Glomerular visceral epithelial cell (primary cell): ENCODE results near the gene GNAI3.

Experiments used
- DNase-seq: peaks from one replicate; pipeline ENCODE4 v3.0.0-alpha.2; 2016; ENCODE audit errors: extremely low spot score

The GNAI3 gene

GRCh38 chr1:109546311-109547109 is 1.9 kb upstream of the GNAI3 start:
- DNase-seq: peak; percentile 87

GRCh38 chr1:109547463-109548320 is 723 bp upstream of the GNAI3 start:
- DNase-seq: no peak

DNA sequence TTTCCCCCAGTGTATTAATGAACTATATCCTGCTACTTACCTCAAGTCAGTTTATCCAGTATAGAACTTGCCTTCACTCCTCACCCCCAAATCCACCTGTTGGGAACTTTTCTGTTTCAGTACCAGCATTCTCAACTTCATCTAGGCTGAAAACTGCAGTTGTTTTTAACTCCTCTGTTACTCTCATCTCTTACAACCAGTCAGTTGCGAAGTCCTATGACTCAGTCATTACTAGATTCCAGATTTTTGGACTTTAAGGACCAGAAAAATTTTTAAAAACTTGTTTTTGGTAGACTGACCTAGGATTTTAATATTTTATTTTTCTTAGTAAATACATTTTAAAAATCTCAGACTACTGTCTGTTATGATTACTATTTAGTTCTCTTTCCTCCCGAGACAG is 8.1 kb downstream of the GNAI3 start:
- DNase-seq: no peak

GRCh38 chr1:109557520-109557919 is 9.1 kb downstream of the GNAI3 start:
- DNase-seq: no peak

GRCh38 chr1:109559995-109560394 is 11.6 kb downstream of the GNAI3 start:
- no peak for DNase-seq

DNA sequence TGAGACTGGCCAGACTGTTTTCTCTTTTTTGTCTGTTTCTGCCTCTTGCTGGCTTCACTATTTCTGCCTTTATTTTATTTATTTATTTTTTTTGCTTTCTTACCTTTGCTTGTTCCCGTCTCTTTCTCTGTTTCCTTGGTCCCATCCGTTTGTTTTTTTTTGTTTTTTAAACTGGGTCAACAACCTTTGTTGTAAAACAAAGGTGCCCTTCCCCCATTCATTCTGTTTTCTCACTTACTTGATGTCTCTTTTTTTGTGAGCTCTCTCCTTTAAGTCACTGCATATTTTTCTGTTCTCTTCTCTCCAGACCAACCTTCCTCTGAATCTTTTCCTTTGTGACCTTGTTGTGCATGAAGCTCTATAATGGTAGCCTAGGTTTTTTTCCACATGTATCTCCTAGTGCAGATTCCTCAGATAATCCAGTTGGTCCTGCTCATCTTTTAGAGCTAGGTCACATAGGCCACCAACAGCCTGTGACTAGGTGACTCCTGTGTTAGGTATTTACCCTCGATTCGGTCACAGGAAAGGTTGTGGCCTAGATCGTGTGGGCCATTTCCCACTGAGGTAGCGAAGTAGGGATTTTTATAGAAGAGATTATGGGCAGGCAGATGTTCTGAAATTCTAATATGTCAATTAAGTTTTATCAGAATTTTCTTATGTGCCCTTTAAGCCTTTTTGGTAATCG is 15.9 kb downstream of the GNAI3 start:
- no peak for DNase-seq

DNA sequence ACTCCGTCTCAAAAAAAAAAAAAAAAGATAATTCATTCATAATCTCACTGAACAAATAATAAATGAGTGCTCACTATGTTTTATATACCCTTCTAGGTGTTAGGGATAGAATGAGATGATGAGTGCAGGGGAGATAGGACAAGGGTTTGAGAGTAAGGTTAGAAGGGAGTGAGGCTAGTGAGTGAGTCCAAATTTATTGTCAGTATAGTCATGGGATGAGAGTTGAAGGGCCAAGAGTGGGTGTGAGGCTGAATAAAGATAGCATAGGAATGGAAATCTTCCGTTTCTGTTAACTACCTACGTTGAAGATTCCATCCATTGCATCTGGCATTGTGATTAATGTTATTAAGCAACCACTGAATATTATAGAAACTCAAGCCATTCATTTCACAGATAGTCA is 16.8 kb downstream of the GNAI3 start:
- DNase-seq: no peak

DNA sequence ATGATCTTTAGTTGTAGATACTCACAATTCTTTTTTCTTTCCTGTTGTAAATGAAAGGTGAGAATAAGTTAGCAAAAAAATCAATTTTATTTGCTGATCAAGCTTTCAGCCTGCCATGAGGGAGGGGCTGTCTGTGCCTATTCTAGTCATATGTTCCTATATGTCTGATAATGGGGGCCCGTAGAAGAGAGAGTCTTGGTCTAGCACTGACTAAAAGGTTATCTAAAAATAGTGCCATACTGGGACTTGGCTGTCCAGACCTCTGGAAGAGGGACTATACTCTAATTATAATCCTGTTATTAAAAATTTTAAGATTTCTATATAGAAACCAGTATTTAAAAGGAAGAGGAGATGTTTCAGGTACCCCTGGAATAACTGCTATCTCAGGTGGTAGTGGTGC is 18.6 kb downstream of the GNAI3 start:
- DNase-seq: no peak

DNA sequence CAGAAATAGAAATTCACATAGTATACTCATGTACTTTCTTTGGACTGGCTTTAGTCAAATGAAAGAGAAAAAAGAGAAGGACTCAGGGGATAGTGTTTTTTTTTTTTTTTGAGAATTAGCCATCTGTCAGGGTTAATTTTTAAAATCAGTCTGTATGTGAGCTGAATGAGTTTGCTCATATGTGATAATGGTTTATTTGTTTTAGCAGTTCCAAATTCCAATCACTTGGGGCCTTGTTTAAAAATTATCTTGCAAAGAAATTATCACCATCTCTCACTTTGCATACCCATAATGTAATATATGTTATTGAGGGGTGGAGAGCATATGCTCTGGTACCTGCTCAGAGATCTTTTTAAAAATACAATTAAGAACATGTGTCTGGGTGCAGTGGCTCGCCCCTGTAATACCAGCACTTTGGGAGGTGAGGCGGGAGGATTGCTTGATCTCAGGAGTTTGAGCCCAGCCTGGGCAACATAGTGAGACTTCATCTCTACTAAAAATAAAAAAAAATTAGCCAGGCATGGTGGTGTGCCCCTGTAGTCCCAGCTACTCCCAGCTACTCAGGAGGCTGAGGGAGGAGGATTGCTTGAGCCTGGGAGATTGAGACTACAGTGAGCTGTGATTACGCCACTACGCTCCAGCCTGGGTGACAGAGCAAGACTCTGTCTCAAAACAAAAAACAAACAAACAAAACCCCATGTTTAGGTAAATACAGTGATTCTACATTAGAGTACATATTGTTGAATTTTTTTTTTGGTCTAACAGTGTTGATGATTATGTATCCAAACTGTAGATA is 19.7 kb downstream of the GNAI3 start:
- no peak for DNase-seq

DNA sequence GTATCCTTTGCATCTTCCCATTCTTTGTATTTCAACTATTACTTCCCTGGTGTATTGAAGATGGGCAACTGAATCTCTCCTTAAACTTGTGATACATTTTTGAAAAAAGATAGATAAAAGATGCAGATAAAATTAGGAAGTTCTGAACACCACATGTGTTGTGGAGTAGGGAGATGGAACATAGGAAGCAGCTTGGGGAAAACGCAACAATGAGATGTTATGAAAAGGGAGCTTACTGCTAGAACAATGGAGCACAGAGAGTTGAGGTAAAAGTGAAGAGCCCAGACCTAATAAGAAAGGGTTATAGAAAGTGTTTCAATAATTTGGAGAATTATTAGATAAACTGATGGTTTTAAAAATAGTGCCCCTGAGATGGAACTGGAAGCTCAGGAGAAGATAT is 20.9 kb downstream of the GNAI3 start:
- no peak for DNase-seq

- no peak for DNase-seq
These were observed 22.0 kb downstream of the GNAI3 start for GRCh38 chr1:109570414-109570813.

DNA sequence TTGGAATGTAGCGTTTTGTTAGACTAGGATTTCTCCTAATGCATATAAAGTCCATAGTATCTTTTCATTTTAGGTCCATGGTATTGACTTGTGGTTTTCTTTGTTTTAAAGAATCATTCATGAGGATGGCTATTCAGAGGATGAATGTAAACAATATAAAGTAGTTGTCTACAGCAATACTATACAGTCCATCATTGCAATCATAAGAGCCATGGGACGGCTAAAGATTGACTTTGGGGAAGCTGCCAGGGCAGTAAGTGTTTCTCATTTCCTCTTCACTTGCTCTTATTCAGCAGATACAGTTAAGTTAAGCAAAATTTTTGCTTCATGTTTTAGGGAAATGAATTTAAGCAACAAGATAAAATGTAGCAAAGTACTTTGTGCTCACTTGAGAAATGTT is 25.4 kb downstream of the GNAI3 start:
- DNase-seq: no peak

GRCh38 chr1:109578947-109579443 is 30.6 kb downstream of the GNAI3 start:
- DNase-seq: no peak

DNA sequence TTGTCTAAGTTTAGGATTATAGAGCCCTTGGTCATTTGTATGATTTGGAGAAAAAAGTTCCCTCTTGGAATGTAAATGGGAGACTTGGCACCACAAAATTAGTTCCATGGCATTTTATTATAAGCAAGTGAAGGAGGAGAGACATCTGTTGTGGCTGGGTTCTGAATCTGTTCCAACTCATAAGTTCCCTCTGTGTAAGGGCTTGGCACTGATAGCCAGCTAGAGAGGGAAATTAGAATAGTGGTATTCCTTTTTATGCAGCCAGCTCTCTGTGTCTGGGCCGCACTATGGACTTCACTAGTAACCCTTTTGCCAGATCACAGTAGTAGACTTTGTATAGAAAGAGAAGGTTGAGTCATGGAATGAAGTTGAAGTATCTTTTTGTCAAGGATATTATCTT is 31.1 kb downstream of the GNAI3 start:
- DNase-seq: no peak

DNA sequence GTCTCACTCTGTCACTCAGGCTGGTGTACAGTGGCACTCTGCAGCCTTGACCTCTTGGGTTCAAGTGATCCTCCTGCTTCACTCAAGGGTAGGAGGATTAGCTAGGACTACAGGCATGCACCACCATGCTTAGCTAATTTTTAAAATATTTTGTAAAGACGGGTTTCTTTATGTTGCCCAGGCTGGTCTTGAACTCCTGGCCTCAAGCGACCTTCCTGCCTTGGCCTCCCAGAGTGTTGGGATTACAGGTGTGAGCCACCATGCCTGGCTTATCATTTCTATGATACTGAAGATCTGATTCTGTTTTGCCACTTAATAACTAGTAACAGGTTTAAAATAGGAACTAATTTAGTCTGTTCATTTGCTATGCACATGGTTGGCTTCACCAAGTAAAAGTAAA is 33.6 kb downstream of the GNAI3 start:
- DNase-seq: no peak

GRCh38 chr1:109584766-109585165 is 36.4 kb downstream of the GNAI3 start:
- DNase-seq: no peak

GRCh38 chr1:109586055-109586454 is 37.6 kb downstream of the GNAI3 start:
- DNase-seq: no peak

DNA sequence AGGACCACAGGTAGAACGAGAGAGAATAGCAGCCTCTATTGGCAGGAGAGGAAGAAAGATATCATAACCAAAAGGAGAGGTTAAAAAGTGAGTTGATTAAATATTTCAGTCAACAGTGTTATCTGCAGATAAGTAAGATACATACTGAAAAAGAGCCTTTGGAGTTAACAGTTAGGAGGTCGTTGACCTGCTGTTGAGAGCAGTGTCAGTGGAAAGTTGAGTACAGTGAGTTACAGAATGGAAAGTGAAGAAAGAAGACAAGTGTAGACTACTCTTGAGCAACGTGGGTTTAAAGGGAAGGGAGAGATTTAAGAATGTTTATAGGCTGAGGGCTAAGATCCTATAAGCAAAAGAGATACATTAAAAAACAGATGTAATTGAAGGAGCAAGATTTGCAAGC is 40.8 kb downstream of the GNAI3 start:
- DNase-seq: no peak

- DNase-seq: no peak
These were observed 41.3 kb downstream of the GNAI3 start for GRCh38 chr1:109589679-109590078.

DNA sequence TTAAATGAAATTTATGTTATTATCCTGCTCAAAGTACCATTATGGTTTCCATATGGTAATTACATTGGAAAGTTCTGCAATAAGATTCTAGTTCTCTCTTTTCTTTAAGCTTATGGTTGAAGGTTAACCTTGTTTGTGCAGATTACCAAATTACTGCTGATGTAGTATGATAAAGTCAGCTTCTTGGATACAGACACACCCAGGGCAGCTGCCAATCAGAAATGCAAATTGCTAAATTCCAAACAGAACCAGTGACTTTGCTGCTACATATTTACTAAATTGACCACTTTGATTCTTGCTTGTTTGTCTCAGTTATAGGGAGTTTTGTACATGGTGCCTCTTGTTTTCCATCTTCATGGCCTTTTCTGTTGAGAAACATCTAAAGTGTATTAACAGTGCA is 44.5 kb downstream of the GNAI3 start:
- no peak for DNase-seq

- peak; percentile 39 for DNase-seq
These were observed 47.1 kb downstream of the GNAI3 start for GRCh38 chr1:109595531-109595930.

DNA sequence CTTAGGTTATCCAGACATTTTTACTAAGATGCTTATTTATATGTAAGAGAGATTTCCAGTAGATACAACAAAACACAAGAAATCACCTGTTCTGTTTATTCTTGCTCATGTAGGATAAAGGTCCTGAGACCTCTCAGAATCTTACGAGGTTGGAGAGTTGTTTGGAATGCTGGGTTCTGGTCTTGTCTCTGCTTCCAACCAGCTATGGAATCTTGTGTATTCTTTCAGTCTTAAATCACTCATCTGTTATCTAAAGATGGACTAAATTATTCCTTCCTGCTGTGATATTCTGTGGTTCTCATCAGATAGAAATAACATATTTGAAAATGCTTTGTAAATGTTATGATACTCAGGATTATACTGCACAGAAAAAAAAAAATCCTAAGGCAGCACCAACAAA is 49.7 kb downstream of the GNAI3 start:
- DNase-seq: no peak
